ENCODE results near the gene RNF121.

The RNF121 gene

DNA sequence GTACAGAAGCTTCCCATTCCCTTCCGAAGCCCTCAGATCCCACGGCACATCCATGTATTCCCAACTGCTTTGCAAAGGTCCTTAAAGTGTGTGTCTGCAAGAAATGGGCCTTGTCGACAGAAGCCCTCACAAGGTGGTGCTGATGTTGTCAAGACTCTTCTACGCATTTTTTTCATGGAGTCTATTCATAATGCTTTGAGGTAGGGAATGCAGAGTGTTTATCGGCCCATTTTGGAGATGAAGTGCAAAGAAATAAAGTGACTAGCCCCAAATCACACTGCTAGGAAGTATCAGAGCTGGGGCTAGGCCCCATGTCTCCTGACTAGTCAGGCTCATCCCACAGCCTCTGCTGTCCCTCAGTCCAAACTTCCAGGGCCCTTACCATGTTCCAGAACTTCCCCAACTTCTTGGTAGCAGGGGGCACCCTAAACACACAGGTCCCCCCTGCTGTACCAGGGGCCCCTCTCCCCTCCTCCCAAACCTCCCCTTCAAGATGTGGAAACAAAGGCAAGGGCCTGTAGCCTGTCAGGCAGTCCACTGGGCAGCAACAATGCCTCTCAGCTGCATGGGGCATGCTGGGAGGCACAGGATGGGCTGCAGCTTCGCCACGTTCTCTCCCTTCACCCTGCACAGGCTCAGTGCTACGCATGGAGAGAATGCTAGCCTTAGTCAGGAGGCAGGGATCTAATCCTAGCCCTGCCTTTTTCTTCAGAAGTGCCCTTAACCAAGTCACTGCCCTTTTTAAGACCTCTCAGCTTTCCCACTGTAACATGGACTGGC lies 77.7 kb downstream of the RNF121 start:
- DNase-seq (ENCODE audit: low spot score) = no peak

GRCh38 chr11:72007089-72007476 lies 78.2 kb downstream of the RNF121 start:
- no peak for DNase-seq (ENCODE audit: low spot score)

- no peak for DNase-seq (ENCODE audit: low spot score)
Observed at GRCh38 chr11:72007587-72007986, 78.7 kb downstream of the RNF121 start.

DNA sequence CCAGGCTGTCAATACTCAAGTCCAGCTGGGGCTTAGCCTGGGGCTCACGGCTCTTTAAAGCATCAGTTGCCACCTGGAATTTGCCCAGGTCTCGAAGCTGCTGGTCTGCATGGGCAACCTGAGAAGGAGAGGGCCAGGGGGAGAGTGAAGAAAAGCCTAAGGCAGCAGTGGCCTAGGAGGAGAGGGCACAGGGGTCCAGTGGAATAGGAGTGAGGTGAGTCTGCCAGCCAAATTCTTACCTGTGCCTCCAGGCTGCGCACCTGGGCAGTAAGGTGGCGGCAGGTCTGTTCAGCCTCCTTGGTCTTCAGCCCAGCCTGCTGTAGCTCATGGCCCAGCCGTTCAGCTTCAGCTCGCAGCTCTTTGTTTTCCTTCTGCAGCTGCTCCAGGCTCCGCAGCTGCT lies 79.9 kb downstream of the RNF121 start:
- no peak for DNase-seq (ENCODE audit: low spot score)

DNA sequence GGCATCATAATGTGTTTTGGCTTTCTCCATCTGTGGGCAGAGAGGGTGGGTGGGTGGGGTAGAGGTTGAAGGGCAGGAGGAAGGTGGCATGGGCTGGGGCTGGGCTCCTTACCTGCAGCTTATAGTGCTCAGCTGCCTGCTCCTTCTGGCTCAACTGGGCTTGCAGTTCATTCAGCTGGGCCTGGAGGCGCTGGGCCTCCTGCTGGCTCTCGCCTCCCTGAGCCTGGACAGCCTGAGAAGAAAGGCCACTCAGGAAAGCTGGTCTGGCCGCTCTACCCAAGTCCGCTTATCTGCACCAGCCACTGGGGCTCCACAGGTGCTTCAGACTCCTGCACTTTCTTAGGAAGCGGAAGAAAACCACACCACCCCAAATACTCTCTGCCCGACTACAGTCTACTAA lies 80.3 kb downstream of the RNF121 start:
- DNase-seq (ENCODE audit: low spot score) = no peak

DNA sequence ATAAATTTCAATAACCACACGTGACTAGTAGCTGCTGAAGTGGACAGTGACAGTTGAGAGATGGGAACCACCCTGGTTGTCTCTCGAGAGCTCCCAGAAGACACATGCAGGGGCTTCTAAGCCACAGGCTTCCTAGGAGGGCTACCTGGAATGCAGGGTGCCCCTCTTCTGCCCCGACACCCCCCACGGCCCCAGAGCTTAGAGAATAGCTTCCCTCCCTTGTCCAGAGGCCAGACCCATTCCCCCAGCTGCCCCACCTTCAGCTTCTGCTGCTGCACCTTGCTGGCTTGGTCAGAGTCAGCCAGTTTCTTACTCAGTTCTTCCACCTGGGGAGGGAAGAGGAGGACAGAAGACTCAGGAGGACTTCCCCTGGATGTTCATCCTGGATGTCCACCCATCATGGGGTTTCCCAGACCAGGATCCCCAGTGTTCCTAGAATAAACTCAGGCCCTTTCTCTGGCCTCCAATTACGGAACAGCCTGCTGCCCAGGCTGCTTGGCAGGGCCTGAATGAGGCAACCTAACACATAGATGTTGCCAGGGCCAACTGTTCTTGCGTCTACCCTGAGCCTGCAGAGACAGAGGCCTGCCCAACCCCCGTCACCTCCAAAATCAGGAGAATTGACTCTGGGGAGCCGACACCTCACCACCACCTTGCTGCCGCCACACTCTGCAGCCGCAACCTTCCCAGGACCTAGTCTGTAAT lies 81.8 kb downstream of the RNF121 start:
- DNase-seq (ENCODE audit: low spot score) = peak; percentile 63

GRCh38 chr11:72012091-72012630 lies 83.3 kb downstream of the RNF121 start:
- no peak for DNase-seq (ENCODE audit: low spot score)

- DNase-seq (ENCODE audit: low spot score) = peak; percentile 42
Observed at GRCh38 chr11:72012897-72013721, 84.3 kb downstream of the RNF121 start.

DNA sequence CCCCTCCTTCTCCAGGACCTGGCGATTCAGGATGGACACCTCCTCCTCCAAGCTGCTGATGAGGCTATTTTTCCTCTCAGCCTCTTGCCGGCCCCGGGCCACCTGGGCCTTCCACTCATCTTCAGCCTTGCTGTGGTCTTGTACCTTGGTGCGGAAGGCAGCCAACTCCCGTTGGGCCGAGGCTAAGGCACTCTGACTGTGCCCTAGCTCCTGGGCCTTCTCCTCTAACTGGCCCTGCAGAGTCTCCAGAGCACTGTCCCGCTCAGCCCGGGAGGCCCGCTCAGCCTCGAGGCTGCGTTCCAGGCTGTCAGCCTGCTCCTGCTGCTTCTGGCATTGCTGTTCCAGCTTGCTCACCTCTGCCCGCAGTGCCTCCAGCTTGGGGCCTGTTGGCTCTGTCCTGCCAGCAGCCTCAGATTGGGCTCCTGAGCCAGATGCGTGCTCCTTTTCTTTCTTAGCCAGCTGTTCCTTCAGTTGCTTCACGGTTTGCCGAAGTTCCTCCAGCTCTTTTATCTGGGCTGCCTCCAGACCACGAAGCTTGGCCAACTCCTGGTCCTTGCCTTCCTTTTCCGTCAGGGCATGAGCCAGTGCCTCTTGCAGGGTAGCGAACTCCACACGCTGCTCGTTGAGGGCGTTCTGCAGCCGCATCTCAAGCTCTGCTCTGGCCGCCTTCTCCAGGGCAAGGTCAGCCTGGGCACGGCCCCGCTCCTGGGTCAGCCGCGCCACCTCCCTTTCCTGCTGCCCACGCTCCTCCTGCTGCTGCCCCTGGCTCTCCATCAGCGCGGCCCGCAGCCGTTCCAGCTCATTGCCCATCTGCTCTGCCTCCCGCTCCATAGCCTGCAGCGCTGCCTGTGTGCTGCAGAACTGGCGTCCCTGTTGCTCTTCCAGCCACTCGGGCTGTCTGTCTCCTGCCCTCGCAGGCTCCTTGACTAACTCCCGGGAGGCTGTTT lies 85.2 kb downstream of the RNF121 start:
- DNase-seq (ENCODE audit: low spot score) = peak; percentile 60

DNA sequence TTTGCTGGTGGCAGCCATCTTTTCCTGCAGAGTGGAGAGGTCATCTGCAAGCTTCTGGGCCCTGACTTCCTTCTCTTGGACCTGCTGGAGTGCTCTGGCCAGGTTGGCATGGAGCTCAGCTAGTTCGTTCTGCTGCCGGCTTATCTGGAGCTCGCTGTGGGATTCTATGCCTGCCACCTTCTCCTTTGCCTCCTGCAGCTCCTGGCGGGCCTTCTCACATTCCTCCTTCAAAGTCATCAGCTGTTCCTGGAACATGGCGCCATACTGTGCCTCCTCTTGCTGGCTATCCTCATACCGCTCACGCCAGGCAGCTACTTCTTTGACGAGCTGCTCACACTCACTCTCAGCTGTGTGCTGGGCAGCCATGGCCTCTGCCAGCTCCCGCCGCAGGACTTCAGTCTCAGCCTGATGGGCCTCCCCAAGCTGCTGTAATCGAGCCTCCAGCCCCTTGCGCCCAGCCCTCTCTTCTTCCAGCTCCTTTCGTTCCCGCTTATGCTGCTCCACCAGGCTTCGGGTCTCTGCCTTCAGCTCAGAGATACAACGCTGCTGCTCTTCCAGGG lies 86.0 kb downstream of the RNF121 start:
- peak; percentile 45 for DNase-seq (ENCODE audit: low spot score)

- DNase-seq (ENCODE audit: low spot score) = peak; percentile 44
Observed at GRCh38 chr11:72015511-72016061, 86.7 kb downstream of the RNF121 start.

GRCh38 chr11:72018171-72018570 lies 89.3 kb downstream of the RNF121 start:
- no peak for DNase-seq (ENCODE audit: low spot score)

DNA sequence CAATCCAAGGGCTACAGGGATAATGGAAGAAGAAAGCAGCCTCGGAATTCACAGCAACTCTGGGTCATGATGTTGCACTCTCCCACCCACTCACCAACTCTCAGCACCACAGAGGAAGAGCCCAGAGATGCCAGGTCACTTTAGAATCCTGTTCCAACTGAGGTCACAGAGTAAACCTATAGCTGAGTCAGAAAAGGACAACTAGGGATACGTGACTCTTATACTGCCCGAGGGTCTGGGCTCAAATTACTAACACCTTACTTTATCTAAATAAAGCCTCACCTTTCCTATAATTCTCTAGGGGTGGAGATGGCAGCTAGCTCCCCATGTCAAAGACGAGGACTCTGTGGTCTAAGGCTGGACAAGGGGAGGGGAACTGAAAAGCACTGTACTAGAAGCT lies 94.5 kb downstream of the RNF121 start:
- DNase-seq (ENCODE audit: low spot score) = no peak

DNA sequence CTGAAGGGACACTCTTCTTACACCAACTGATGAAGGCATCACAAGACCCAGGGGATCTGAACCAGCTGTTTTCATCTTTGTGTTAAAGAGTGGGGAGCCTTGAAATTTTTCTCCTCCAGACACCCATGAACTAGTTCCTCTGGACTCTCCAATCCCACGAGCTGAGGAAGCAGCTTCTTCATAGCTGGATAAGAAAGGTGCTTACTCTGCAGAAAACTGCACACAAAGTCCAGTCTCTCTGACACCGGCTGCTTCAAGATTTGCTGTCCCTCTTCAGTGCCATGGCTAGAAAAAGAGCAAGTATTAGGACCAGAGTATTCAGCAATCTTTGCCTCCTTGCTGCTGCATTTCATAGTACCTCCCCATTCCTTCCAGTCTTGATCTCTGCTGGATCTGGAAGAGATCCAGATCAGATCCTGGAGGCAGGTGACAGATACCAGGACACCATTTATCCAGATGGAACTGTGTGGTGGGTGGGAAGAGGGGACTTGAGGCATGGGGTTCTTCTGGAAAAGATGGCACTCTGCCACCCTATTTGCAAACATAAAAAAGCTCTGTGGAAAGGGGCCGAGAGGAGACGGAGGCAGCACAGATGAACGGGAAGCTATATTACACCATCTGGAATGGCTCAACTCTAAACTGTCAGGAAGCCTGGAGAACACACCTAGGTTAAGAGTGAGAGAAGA lies 95.4 kb downstream of the RNF121 start:
- no peak for DNase-seq (ENCODE audit: low spot score)

- no peak for DNase-seq (ENCODE audit: low spot score)
Observed at GRCh38 chr11:72026090-72026489, 97.2 kb downstream of the RNF121 start.

- no peak for DNase-seq (ENCODE audit: low spot score)
Observed at GRCh38 chr11:72030472-72031045, 101.7 kb downstream of the RNF121 start.

DNA sequence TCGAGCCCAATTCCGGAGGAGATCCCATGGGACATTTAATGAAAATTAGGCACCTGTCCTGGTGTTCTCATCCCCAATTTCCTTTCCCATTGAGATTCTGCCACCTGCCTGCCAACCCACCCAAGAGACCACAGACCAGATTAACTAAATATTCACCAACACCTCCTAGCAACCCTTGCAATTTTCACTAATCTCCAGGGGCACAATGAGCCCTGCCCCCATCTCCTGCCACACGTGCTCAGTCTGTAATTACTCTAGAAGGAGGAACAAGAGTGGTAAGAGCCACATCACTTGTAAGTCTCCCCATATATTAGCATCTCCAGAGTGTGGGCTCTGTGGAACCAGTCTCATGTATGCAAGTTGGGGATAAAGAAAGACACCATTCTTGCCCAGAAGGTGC lies 107.8 kb downstream of the RNF121 start:
- no peak for DNase-seq (ENCODE audit: low spot score)

DNA sequence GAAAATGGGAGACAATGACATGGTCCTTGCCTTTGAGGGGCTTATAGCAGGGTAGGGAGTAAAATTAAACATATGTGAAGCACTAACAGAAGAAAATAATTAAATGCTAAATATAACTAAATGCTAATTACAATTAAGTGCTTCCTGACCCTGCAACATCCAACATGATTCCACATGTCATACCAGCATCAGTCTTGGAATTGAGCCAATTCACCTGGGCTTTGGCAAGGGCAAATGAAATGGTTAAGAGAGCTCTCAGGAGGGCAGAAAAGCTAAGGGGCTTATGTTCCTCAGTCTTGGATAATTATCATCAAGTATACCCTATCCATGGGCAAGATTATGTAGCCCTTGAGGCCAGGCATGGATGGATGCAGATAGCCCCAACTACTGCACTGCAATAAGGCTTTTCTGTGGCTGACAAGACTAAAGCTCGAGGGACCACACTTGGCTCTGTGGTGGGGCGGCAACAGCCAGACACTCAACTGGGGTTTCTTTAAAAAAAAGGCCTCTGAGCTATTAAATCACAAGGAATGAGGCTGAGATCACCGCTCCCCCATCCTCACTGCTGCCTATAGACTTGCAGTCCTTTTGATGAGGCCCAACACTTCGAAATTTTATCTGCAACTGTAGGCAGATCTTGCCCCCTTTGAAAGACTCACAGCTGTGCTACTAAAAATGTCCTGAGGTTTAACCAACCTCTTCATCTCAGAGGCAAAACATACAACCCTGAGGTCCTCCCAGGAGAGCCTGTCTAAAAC lies 108.9 kb downstream of the RNF121 start:
- DNase-seq (ENCODE audit: low spot score) = no peak

- peak; percentile 93 for DNase-seq (ENCODE audit: low spot score)
Observed at GRCh38 chr11:72038491-72038890, 109.6 kb downstream of the RNF121 start.
